Measurements from ENCODE around the gene AGBL4.

Gene AGBL4

DNA sequence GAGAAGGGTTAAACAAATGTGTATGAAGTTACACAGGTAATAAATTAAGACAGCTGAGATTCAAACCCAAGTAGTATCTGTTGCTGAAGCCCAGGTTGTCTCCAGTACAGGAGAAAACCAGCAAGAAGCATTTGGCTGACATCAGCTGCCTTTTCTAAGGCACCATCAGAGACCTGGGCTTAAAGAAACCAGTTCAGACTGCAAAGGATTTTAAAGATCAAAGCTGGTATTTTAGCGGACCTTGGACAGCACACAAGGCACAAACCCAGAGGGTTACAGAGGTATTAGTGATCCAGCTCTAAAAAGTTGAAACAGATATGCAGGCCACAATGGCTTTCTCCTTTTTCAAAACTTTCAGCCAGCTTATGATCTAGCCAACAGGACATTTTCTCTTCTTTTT lies 1270.5 kb downstream of the AGBL4 start:
- Histone ChIP-seq H3K27ac (0 out of 2 replicates have a peak overlapping the region, but pooled peaks have one; percentile 21), H3K36me3 (peaks cover 66% of the 10 kb centered on the region)
- DNase-seq: peak; percentile 16

DNA sequence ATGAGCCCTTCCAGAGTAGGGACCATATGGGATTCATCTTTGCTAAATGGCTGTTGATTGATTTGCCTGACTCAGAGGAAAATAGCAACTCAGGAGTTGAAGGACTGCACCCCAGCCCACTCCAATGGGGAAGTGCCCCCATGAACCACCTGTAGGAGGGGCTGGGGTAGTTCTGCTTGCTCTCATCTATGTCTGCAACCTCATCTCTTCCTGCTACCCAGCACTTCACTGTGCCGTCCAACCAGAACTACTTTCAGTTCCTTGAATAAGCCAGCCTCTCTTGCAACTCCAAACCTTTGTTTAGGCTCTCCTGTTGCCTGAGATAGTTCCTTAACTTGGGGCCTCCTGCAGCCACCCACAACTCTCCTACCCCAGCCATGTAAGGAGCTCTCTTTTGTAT lies 1273.6 kb downstream of the AGBL4 start:
- Histone ChIP-seq H3K27me3 (ENCODE audit: insufficient read depth, low read depth, severe bottlenecking) (no peaks in the 10 kb centered on the region), H3K4me3 (ENCODE audit: low read depth, low read length) (no peak overlapping the region), H3K36me3 (peaks cover 44% of the 10 kb centered on the region), H3K9me3 (ENCODE audit: severe bottlenecking) (no peaks in the 10 kb centered on the region), H3K27ac (no peak overlapping the region)
- no peak for DNase-seq
- TF ChIP-seq, protein P1, sequence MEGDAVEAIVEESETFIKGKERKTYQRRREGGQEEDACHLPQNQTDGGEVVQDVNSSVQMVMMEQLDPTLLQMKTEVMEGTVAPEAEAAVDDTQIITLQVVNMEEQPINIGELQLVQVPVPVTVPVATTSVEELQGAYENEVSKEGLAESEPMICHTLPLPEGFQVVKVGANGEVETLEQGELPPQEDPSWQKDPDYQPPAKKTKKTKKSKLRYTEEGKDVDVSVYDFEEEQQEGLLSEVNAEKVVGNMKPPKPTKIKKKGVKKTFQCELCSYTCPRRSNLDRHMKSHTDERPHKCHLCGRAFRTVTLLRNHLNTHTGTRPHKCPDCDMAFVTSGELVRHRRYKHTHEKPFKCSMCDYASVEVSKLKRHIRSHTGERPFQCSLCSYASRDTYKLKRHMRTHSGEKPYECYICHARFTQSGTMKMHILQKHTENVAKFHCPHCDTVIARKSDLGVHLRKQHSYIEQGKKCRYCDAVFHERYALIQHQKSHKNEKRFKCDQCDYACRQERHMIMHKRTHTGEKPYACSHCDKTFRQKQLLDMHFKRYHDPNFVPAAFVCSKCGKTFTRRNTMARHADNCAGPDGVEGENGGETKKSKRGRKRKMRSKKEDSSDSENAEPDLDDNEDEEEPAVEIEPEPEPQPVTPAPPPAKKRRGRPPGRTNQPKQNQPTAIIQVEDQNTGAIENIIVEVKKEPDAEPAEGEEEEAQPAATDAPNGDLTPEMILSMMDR (IDR thresholded peaks at IDR 0.05; ENCODE audit: low read depth, low read length): no peak

More for the DNA sequence above, 1270.5 kb downstream of the AGBL4 start:
- Histone ChIP-seq H3K4me3 (ENCODE audit: low read depth, low read length) (no peak overlapping the region), H3K9me3 (ENCODE audit: severe bottlenecking) (no peaks in the 10 kb centered on the region), H3K27me3 (ENCODE audit: insufficient read depth, low read depth, severe bottlenecking) (no peaks in the 10 kb centered on the region)
- TF ChIP-seq, protein P1 (IDR thresholded peaks at IDR 0.05; ENCODE audit: low read depth, low read length): no peak

DNA sequence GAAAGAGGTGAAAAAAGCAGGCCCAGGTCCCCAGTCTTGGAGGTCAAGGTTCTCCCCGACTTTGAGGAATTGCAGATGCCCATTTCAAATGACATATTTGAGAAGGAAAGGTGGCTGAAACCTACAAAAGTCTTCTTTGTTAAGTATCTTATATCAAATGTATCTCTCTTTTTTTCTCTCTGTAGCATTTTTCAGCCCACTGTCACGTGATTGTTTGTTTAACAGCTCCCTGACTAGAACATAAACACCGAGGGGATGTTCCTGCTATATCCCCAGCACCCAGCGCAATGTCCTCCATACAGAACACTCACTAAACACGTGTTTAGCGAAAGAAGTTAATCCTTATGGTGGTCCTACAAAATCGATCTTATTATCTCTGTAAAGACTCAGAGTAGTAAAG lies 1274.7 kb downstream of the AGBL4 start:
- H3K9me3 ChIP-seq (ENCODE audit: severe bottlenecking): no peaks in the 10 kb centered on the region
- H3K36me3 ChIP-seq: peaks cover 40% of the 10 kb centered on the region
- H3K27me3 ChIP-seq (ENCODE audit: insufficient read depth, low read depth, severe bottlenecking): no peaks in the 10 kb centered on the region

DNA sequence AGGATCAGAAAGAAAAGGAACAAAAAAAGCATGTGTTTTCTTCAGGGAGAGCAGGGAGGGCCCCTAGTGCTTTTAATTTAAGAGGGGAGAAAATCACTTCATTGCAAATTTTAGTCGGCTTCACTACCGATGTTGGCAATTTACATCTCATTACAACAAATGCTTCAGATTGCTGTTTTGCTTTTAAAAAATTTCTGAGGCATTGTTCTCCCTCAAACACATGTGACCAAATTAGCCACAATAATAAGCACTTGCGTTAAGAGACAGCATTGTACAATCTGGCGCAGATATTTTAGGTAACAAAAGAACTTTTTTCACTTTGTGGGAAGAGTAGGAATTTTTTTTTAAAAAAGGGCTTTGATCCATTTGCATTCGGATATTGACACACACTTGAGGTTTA lies 1276.8 kb downstream of the AGBL4 start:
- Histone ChIP-seq H3K4me3 (ENCODE audit: low read depth, low read length) (no peak overlapping the region), H3K27me3 (ENCODE audit: insufficient read depth, low read depth, severe bottlenecking) (no peaks in the 10 kb centered on the region), H3K9me3 (ENCODE audit: severe bottlenecking) (no peaks in the 10 kb centered on the region), H3K27ac (no peak overlapping the region), H3K36me3 (peaks cover 27% of the 10 kb centered on the region)
- TF ChIP-seq, protein P1 (IDR thresholded peaks at IDR 0.05; ENCODE audit: low read depth, low read length): no peak
- DNase-seq: no peak

More for the DNA sequence above, 1274.7 kb downstream of the AGBL4 start:
- TF ChIP-seq, protein P1 (IDR thresholded peaks at IDR 0.05; ENCODE audit: low read depth, low read length): no peak
- no peak overlapping the region for H3K4me3 ChIP-seq (ENCODE audit: low read depth, low read length)
- H3K27ac ChIP-seq: no peak overlapping the region
- no peak for DNase-seq

DNA sequence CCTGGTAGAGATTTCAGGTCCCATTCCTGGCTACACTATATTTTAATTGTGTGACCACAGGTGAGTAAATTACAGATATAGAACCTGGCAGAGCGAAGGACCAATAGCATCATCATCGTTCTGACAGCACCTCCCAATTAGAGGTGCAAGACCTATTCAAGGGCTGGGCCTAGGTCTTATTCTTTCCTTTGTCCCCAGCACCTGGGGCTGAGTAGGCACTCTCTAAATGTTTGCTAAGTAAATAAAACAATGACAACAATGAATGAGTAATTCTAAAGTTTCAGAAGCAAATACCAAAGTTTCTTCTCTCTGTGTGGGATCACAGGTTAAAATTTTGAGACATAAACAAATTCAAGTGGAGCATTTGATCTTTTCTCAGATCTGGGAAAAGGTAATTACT lies 1279.7 kb downstream of the AGBL4 start:
- peaks cover 18% of the 10 kb centered on the region for H3K36me3 ChIP-seq
- no peaks in the 10 kb centered on the region for H3K9me3 ChIP-seq (ENCODE audit: severe bottlenecking)
- DNase-seq: no peak
- no peaks in the 10 kb centered on the region for H3K27me3 ChIP-seq (ENCODE audit: insufficient read depth, low read depth, severe bottlenecking)
- no peak overlapping the region for H3K27ac ChIP-seq
- TF ChIP-seq, protein P1 (IDR thresholded peaks at IDR 0.05; ENCODE audit: low read depth, low read length): no peak
- H3K4me3 ChIP-seq (ENCODE audit: low read depth, low read length): no peak overlapping the region

GRCh38 chr1:48743480-48743879 lies 1280.3 kb downstream of the AGBL4 start:
- H3K27me3 ChIP-seq (ENCODE audit: insufficient read depth, low read depth, severe bottlenecking): no peaks in the 10 kb centered on the region
- H3K9me3 ChIP-seq (ENCODE audit: severe bottlenecking): no peaks in the 10 kb centered on the region
- peaks cover 17% of the 10 kb centered on the region for H3K36me3 ChIP-seq
- TF ChIP-seq, protein P1 (IDR thresholded peaks at IDR 0.05; ENCODE audit: low read depth, low read length): no peak
- no peak overlapping the region for H3K27ac ChIP-seq
- no peak for DNase-seq
- H3K4me3 ChIP-seq (ENCODE audit: low read depth, low read length): no peak overlapping the region
